ENCODE results near the gene QSER1.
"Not testable (repeated sequence)": the region's sequence is repeated elsewhere in the genome, so short reads cannot be mapped to it uniquely, and the experiment has no call there.

The QSER1 gene

GRCh38 chr11:32892355-32893092, at the start of gene QSER1:
Gene QSER1, plus strand, starts transcription at chr11:32892811. Its CDS starts 315 bp downstream, at chr11:32893126.
- peak; percentile 82 to 88 (median 87) for DNase-seq

GRCh38 chr11:32843544-32843943, 49.1 kb upstream of the QSER1 start:
- no peak for DNase-seq

- no peak for DNase-seq
These were observed 45.1 kb upstream of the QSER1 start for GRCh38 chr11:32847511-32847910.

- DNase-seq = no peak
These were observed 42.9 kb upstream of the QSER1 start for GRCh38 chr11:32849761-32850160.

GRCh38 chr11:32851251-32851650, 41.4 kb upstream of the QSER1 start:
- no peak for DNase-seq

GRCh38 chr11:32852207-32852606, 40.4 kb upstream of the QSER1 start:
- no peak for DNase-seq

- no peak for DNase-seq
These were observed 37.0 kb upstream of the QSER1 start for GRCh38 chr11:32855601-32856000.

- DNase-seq = no peak
These were observed 33.9 kb upstream of the QSER1 start for GRCh38 chr11:32858731-32859130.

- DNase-seq = no peak
These were observed 30.6 kb upstream of the QSER1 start for GRCh38 chr11:32861850-32862577.

GRCh38 chr11:32864555-32864954, 28.1 kb upstream of the QSER1 start:
- DNase-seq = no peak

GRCh38 chr11:32868752-32869151, 23.9 kb upstream of the QSER1 start:
- DNase-seq = not testable (repeated sequence)

- DNase-seq = peak in 2 of 3 experiments; percentile 8 to 51
These were observed 21.9 kb upstream of the QSER1 start for GRCh38 chr11:32870676-32871075.

- peak in 1 of 3 experiments; percentile 78 for DNase-seq
These were observed 18.5 kb upstream of the QSER1 start for GRCh38 chr11:32874132-32874531.

GRCh38 chr11:32881286-32881685, 11.3 kb upstream of the QSER1 start:
- no peak for DNase-seq

GRCh38 chr11:32883421-32883820, 9.2 kb upstream of the QSER1 start:
- no peak for DNase-seq

- DNase-seq = no peak
These were observed 8.6 kb upstream of the QSER1 start for GRCh38 chr11:32884023-32884422.

- DNase-seq = no peak
These were observed 7.7 kb upstream of the QSER1 start for GRCh38 chr11:32884770-32885384.

- DNase-seq = peak in 2 of 3 experiments; percentile 6 to 39
These were observed 7.1 kb upstream of the QSER1 start for GRCh38 chr11:32885556-32885955.

GRCh38 chr11:32886180-32886579, 6.4 kb upstream of the QSER1 start:
- no peak for DNase-seq

GRCh38 chr11:32887707-32888383, 4.8 kb upstream of the QSER1 start:
- DNase-seq = not testable (repeated sequence)

- not testable (repeated sequence) for DNase-seq
These were observed 4.3 kb upstream of the QSER1 start for GRCh38 chr11:32888384-32888710.

GRCh38 chr11:32888805-32889204, 3.8 kb upstream of the QSER1 start:
- no peak for DNase-seq

Data from NCI-H1417 (cell line).